HG03103 (cell line): ENCODE results near the gene AOPEP.

Experiments used
- ATAC-seq: cut with Tn5 transposase; IDR thresholded peaks from one replicate; pipeline ENCODE4 v1.9.1; 2021; ENCODE audit warnings: low read depth; ENCODE audit not compliant: unreplicated experiment

AOPEP gene

DNA sequence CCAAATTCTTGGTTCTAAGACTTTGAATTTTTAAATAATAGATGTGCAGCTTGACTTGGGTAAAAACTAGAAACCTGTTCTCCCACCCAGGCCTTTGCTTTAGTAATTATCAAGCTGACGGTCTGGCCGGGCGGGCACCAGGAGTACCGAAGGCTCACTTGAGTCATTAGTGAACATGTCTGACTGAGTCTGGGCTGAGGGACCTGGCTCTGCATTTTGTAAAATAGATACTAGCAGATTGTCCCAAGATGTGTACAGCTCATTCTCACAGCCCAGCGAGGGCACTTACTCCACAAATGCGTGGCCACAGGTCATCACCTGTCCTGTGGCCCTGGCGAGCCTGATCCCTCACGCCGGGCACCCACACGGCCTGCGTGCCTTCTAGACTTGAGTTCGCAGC lies 374.8 kb downstream of the AOPEP start:
- ATAC-seq = no peak

DNA sequence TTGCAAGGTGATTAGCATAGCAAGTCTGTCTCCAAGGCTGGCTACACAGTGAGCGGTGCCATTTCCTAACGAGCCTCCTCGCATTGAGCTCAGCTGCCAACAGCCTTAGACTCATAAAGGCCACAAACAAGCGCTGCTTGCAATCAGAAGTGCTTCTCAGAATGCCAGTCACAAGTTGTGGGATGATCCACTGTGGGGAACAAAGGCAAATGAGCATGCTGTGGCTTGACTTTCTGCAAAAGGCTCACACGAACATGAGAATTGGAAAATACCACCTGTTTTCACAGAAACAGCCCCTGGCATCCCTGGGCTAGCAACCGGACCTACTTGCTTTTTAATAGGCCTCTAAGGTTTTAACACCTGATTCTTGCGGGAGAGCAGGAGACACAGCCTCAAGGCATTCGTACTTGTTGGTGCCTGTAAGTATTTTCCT lies 375.5 kb downstream of the AOPEP start:
- no peak for ATAC-seq

DNA sequence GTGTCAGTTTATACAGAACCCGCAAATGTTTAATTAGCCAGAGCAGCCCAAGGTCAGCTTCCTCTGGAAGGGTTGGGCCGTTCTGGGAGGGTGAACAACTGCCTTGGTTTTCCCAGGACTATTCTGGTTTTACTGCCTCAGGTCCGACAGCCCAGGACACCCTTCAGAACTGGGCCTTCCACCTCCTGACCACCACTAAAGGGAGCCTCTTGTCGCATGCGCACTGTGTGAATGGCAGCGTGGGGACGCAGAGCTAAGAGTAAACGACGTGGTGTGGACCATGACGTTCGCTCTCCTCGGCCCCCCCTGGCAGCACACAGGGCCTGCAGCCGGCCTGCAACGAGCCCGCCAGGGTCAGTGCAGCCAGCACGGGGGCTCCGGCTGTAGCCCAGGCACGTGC lies 376.1 kb downstream of the AOPEP start:
- ATAC-seq = no peak

DNA sequence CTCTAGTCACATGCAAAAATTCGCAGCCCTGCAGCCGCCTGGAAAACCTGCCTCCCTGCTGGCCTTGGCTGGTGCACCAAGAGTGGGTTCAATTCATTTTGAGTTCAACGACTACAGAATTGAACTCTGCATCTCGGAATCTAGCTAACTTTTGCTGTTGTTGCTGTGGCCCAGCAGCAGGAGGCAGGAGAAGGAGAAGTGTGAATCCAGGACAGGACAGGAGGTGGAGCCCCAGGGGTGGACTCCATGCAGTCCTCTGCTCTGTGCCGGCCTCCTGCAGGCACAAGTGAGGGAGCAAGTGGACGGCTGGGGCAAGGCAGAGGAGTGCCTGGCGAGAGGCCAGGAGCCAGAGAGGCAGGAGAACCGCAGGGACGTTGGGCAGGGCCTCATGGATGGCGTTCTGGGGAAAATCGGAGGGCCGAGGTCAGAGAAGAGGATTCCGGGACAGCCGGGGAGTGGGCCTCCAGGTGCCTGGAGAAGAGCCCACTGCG lies 376.8 kb downstream of the AOPEP start:
- ATAC-seq = no peak

DNA sequence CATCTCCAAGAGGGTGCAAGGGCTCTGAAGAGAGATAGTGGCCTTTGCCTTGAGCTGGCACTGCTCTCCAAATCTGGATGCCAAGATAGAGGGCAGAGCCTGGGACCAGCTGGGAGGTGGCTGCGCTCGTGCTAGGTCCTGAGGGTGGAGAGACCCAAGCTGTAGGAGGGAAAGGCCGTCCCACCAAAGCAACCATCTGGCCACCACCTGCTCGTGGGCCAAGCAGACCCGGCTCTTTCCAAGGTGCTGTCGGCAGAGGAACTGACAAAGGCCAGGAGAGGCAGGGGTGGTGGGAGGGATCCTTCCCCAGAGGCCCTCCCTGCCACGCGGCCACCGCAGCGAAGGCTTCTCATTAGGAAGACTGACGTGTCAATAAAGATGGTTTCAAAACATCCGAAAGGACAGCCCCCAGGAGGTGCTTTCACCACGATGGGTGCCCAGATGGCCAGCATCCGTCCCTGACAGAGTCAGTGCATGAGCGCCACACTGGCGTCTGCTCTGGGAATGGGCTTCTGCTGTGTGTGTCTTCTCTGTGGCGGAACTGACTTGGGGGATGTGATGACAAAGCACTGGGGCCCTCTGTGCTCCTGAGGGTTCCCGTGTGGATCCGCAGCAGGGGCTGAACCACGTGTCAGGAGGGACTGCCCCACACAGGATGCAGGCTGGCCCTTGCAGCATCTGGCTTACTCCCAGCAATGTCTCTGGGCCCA lies 377.5 kb downstream of the AOPEP start:
- no peak for ATAC-seq

DNA sequence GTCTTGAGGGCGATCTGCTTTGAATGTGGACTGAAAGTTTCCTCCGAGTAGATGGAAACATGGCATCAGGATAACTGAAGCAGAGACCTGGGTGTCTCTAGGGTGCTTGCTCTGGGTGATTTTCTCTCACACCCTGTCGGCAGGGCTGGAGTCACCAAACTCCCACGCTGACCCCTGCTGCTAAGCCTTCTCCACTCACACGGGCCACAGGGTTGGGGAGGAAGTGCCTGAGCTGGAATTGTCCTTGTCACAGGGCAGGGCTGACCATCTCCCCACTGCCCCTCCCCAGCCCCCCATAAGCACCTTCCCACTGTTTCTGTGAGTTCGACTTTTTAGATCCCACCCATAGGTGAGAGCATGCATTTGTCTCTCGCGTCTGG lies 378.1 kb downstream of the AOPEP start:
- no peak for ATAC-seq

DNA sequence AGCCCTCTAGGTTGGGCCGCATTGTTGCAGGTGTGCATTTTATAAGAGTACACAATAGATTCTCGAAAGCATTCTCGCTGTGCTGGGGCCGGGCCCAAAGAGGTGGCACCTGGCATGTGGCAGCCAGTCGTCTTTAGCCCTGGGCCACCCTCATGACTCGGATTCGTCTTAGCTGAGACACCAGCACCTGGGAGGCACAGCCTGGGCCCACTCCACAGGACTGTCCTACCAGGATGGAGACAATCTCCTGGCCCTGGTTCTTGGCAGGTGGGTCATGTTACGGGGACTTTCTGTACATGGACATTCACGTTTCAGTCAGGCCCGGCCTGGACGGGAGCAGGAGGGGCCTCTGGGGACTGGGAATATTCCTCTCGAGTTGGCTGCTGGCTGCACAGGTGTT lies 378.5 kb downstream of the AOPEP start:
- ATAC-seq = no peak

DNA sequence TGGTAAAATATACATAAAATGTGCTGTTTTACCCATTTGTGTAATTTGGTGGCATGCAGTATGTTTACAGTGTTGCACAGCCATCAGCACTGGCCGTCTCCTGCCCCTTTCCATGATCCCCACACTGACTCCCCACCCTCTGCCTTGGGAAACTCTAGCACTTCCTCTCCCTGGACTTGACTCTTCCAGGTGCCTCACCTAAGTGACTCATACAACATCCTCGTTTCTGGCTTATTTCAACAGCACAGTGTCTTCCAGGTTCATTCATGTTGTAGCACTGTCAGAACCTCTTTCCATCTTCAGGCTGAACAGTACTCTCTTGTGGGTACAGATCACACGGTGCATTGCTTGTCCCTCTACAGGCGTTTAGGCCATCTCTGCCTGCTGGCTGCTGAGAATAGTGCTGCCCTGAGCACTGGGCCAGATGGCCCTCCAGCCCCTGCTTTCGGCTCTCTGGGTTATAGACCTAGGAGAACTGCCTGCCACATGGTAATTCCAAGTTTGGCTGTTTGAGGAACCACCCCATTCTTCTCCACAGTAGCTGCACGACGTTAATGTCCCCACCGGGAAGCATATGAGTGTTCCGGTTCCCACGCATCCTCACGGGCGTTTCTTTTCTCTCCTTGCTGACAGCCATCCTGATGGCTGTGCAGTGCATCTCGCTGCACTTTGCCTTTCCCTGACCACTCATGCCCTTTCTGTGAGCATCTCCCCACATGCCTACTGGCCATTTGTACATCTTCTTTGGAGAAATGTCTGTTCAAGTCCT lies 379.2 kb downstream of the AOPEP start:
- no peak for ATAC-seq

DNA sequence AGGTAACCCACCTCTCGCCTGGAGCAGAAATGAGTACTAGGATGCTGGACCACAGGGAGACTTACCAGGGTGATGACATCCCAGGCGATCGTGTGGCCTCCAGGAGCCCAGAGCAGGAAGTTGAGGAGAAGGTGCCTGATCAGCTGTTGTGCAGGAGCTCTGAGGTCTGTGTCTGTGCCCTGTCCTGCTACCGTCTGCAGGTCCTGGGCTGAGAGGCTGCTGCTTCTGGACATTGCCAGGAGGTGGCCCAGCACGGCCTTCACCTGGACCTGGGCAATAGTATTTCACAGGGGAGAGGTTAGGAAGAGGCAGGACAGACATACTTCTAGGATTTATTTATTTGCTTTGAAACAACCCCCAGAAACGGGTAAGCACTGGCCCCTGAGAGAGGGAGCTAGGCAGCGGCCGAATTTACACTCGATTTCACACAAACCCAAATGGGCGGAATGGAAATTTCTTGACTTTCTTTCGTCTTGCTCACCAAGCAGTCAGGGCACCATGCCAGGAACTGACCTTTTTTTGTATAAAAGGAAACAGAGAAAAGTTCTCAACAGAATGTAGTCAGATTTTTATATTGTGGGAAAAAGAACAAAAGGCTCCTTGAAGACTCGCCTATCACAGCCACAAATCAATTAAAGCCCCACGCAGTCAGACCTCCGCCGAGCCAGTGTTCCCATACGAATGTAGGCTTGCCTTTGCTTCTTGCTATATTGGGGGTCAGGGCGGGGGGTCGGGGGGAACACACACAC lies 380.7 kb downstream of the AOPEP start:
- ATAC-seq = no peak

DNA sequence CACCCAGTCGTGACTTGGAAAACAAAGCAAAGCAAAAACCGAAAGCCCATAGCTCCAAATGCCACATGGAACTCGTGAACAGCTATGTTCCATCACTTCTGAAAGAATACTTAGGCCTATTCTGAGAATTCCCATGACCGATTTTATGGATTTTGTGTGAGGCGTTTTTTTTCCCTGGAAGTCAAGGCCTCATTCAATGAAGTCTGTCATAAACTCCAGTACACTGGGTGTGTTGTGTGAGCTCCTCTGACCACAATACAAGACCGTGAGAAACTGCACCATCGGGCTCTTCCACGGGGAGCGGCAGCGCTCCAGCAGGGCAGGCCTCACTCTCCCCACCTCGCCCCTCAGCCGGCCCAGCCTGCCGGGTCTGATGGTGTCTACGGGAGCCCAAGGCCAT lies 381.5 kb downstream of the AOPEP start:
- no peak for ATAC-seq

DNA sequence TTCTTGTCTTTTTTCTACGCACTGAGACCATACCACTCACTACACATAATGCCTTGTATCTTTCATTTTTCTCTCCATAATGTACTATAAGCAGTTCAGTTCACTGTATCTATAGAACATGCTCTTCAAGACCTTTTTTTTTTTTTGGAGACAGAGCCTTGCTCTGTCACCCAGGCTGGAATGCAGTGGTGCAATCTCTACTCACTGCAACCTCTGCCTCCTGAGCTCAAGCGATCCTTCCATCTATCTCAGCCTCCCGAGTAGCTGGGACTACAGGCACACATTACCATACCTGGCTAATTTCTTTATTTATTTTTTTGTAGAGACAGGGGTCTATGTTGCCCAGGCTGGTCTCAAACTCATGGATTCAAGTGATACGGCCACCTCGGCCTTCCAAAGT lies 382.3 kb downstream of the AOPEP start:
- ATAC-seq = no peak

DNA sequence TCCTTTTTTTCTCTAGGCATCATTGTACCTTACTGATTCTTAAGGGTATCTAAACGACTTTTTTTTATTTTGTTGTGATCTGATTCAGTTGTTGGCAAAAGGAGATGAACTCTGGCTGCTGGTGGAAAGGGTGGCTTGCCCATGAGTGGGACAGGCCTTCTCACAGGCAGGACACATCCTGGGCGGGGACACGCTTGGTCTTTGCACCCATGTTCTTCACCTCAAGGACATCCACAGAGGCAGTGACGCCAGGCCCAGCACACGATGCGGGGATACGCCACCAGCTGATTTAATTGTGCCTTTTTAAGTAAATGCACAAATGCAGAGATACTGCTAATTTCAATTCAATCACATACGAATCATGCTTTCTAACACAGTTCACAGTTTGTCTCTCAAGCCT lies 383.0 kb downstream of the AOPEP start:
- ATAC-seq = no peak

DNA sequence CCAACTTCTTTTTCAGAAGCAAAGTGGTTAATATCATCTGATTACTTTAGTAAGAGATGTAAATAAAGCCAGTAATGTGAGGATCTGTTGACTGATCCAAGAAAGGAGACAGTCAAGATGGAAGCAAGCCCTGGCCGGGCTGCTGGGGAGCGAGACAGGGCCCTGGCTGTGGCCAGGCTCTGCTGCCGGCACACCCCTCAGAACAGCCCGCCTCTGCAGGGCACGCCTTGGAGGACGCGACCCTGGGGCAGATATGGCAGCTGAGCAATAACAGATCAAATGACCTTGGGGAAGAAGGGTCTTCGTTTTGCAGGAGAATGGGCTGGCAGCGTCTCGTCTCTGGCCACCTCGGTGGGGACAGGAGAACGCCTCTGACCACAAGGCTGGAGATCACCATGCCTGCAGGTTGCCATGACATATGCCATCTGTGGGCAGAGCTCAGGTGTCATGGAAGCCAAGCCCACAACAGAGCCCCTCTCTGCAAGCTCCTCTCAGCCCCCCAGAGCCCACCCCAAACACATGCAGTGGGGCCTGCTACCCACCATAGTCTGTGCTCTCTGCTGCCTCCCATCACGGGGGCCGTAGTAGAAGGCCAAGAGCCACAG lies 384.5 kb downstream of the AOPEP start:
- no peak for ATAC-seq

DNA sequence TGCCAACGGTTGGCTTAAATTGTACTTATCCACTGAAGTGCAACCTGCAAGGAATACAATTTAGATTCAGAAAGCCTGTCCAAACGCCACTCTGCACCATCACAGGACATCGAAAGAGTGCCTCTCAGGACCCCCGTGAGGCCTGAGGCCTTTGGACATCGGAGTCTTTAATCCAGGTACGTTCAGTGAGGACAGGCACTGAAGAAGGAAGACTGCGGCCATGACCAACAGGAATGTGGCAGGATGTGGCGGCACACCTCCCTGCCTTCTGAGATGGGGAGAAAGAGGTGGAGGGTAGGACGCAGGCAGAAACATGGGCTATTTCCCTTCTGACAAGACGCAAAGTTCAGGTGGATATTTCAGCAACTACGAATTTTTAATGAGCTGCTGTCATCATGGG lies 385.2 kb downstream of the AOPEP start:
- ATAC-seq = no peak

DNA sequence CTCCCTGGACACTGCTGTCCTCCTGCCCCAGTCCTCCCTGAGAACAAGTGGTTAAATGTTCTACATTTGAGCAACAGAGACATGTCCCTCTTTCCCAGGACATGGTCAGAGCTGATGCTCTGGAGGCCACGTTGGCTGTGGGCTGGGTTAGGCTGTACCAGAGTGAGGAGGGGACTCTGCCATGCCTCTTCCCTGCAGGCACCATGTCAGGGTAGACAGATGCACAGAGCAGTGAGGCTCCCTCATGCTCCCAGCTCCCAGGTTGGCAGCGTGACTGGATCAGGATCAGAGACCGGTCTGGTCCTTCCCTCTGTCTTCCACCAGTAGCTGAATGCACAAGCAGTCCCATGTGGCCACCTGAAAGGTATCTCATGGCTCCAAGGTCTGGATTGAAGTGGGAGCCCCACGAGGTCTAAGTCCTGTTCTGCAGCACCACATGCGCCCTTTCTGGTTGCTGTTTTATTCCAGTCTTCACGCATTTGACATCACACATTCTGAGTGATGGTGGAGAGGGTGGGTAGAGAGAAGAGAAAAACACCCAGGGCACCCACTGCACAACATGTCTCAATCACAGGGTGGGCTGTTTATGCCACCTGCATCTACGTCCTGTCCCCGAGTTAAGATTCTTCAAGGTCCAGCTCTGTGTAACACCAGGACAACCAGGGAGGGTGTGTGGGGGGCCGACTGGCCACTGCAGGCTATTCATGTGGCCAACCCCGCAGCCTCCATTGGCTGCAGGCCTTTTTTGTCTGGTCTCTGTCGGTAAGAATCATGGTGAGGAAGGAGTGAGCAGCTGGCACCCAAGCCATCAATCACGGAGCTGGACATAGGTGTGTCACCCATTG lies 386.2 kb downstream of the AOPEP start:
- no peak for ATAC-seq

DNA sequence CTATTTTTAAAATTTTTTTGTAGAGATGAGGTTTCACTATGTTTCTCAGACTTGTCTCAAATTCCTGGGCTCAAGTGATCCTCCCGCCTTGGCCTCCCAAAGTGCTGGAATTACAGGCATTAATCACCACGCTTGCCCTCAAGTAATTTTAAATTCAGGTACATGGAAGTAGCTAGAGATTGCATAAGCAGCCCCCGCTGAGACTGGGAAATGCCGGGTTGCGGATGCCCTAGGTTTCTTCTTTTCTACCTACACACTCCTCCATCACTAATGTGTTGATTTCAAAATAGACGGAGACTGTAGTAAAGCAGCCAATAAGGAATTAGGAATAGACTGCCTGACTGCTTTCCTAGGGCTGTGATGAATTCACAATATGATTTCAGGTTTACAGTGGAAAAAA lies 388.6 kb downstream of the AOPEP start:
- ATAC-seq = no peak

DNA sequence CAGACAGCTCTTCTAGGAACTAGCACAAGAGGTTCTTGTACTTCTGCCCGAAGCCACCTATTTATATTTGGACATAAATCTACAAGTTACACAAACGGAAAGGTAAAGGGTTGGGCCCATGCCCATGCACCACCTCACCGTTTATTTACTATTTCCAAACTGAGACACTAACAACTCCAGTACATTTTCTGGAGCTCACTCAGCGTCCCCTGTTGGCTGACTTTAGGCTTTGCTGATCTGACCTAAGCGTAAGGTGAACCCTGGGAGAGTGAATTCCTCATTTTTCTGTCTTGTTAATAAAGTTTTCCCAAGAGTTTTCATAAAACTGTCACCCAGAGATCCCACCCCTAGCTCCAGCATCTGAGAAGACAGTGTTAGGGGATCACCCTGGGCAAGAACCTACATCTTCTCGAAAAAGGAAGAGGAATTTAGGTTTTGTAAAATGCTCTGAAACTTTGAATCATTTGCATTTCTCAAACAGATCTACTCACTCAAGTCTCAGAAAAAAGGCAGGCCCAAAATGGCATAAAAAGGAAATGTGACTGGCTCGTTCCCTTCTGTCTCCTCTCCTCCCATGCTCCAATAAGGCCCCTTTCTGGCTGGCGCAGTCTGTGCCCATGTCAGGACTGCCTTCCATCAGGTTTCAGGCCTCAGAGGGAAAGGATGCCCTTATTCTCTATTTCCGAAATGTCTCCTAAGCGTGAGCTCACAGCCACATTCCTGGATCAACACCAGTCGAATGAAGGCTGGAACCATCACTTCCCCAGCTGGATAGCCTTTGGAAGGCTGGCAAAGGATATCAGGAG lies 389.7 kb downstream of the AOPEP start:
- no peak for ATAC-seq

DNA sequence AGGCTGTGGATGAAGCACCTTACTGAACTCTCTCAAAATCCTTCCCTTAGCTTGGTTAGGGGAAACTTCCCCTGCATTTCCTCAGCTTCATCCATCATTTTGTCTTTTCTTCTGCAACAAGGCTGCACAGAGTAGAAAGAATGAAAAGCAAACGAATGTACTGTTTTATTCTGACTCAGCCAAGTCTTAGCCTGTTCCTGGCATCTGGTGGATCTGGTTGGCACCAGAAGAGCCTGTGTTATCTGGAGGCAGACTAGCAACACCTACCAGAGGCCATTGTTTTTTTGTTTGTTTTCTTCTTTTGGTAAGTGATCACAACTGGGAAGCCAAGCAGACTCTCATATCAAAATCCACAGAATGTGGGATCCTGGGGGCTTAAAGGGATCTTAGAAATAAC lies 390.3 kb downstream of the AOPEP start:
- ATAC-seq = no peak

DNA sequence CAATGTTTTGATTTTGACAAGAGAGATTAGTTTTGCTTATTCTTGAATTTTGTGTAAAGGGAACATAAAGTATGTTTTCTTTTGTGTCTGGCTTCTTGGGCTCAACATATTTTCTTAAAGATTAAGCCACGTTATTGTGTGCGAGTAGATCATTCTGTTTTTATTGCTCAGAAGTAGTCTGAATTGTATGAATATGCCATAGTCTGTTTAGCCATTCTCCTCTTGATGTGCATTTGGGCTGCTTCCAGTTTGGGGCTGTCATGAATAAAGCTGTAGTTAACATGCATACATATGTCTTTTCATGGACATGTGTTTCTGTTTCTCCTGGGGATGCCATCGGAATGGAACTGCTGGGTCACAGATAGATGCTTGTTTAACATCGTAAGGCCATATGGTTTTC lies 392.1 kb downstream of the AOPEP start:
- ATAC-seq = no peak
